LNCaP clone FGC (cell line): ENCODE measurements around the gene SP140.

Experiments used
- DNase-seq: peaks from one replicate; pipeline ENCODE4 v3.0.0-alpha.2; 2011; ENCODE audit warnings: low read depth
- H3K4me3 ChIP-seq: 2 replicates; pipeline ENCODE4 v1.5.1; 2011; ENCODE audit warnings: mild to moderate bottlenecking, low read depth, low read length, control low read depth
- TF ChIP-seq, protein P1 (sequence below): IDR thresholded peaks from 2 replicates; pipeline ENCODE4 v1.5.1; 2012; ENCODE audit warnings: mild to moderate bottlenecking; ENCODE audit not compliant: control insufficient read depth, insufficient read depth; ENCODE audit errors: extremely low read depth

The SP140 gene

DNA sequence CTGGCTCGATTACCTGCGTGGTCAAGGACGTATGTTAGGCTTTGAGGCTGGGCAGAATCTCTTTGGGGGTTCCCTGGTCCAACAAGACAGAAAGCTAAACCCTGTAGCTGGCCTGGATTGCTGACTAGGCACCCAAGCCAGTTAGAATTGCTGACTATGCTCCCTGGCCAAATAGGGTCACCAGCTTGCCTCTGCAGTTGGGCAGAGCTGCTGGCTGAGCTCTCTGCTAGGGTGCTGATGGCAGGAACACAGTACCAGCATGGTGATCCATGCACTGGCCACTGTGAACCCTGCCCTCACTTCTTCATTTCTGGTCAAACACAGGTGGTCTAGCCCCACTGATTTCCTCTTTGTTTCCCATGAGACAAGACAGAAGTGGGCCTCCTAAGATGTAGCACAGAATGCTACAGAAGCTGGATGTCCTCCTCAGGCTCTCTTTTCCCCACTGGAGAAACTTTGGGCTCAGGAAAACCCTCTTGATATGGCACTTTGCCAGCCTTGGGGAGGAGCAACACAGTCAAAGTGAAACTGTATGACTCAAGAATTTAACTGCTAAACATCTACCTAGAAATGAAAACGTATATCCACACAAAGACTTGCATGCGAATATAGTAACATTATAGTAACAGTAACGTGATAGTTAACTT, 122.2 kb downstream of the SP140 start:
- no peak for DNase-seq
- TF ChIP-seq, protein P1, sequence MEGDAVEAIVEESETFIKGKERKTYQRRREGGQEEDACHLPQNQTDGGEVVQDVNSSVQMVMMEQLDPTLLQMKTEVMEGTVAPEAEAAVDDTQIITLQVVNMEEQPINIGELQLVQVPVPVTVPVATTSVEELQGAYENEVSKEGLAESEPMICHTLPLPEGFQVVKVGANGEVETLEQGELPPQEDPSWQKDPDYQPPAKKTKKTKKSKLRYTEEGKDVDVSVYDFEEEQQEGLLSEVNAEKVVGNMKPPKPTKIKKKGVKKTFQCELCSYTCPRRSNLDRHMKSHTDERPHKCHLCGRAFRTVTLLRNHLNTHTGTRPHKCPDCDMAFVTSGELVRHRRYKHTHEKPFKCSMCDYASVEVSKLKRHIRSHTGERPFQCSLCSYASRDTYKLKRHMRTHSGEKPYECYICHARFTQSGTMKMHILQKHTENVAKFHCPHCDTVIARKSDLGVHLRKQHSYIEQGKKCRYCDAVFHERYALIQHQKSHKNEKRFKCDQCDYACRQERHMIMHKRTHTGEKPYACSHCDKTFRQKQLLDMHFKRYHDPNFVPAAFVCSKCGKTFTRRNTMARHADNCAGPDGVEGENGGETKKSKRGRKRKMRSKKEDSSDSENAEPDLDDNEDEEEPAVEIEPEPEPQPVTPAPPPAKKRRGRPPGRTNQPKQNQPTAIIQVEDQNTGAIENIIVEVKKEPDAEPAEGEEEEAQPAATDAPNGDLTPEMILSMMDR: no peak
- no peak overlapping the region for H3K4me3 ChIP-seq

DNA sequence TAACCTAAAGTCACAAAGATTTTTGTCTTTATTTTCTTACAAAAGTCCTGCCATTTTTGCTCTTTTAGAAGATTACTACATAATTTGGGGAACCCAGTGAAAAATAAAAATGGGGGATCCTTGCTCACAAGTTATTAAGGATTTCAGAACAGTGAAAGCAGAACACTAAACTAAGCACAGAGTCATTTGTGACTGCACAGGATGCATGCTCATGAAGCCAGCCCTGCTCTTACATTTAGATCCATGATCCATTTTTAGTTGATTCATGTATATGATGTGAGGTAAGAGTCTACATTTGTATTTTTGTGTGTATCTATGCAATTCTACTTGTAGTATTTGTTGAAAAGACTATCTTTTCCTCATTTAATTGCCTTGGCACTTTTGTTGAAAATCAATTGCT, 123.3 kb downstream of the SP140 start:
- TF ChIP-seq, protein P1: no peak
- H3K4me3 ChIP-seq: no peak overlapping the region
- no peak for DNase-seq

DNA sequence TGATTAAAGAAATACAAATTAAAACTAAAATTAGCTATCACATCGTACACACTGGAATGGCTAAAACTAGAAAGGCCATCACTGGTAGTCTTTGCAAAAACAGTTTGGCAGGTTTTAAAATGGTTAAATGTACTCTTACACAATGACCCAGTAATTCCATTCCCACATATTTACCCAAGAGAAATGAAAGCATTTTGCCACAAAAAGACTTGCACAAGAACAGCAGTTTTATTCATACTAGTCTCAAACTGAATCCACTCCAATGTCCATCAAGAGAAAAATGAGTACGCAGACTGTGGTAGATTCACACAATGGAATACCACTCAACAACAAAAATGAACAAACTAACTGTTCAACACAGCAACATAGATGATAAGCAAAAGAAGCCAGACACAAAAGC, 130.5 kb downstream of the SP140 start:
- no peak overlapping the region for H3K4me3 ChIP-seq
- no peak for DNase-seq
- TF ChIP-seq, protein P1: no peak

DNA sequence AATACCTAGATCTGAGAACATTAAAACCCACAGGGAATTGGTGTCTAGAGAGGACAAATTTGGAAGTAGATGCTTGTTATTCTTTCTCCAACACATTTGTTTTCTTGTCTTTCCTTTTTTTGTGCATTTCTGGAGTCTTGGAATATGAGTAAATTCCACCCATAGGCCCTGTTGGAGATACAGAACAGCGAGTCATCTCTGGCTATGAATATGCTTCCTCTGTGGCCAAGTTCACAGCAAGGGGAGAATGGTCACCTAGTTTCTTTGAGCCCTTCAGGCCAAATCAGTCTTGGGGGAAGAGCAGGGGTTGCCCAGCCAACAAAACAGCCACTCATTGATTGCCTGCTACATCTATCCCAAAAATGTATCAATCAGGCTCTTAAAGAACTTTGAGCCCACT, 132.8 kb downstream of the SP140 start:
- no peak for DNase-seq
- no peak overlapping the region for H3K4me3 ChIP-seq
- TF ChIP-seq, protein P1: no peak

DNA sequence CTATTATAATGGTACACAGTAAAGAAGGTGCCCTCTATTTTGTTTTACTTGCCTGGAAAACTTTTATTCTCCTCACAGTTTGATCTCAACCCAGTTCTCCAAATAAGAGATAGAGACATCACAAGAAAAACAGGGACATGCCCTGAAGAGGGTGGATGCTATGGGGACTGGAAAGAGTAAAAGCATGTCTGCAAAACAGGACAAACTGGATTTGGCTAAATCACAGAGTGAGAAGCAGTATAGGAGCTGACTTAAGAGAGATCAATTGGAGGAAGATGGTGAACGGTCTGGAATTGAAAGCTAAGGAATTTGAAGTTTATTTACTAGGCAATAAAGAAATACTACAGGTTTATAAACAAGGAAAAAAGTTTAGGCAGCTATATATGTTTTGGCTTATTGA, 134.5 kb downstream of the SP140 start:
- DNase-seq: peak; percentile 23
- TF ChIP-seq, protein P1: no peak
- H3K4me3 ChIP-seq: no peak overlapping the region

DNA sequence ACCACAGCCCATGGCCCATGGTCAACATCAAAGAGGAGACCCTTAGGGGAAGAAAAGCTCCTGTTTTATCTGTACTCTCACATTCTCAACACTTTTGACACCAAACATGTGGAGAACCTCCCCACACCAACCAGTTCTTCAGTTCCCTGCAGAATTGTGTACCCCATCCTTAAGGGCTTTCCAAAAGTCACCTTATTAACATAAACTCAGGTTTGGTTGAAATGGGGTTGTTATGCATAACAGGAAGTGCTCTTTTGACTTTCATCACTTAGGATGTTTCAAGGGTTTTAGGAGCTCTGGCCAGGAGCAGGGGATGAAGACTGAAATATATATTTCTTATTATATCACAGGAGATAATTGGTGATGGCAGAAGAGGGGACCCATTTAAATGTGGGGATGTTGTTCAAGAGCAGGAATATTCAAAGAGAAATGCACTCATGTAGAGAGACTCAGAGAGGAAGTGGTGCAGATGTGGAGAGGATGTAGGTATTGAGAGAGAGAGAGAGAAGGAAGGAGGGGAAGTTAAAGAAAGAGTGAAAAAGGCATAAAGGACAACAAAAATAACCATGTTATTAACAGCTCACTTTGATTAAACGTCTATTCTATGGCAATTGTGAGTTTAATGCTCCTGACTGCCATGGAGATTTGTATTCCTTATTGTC, 136.6 kb downstream of the SP140 start:
- no peak overlapping the region for H3K4me3 ChIP-seq
- TF ChIP-seq, protein P1: no peak
- DNase-seq: no peak
